ENCODE data around the gene DPPA4.

DPPA4 gene

DNA sequence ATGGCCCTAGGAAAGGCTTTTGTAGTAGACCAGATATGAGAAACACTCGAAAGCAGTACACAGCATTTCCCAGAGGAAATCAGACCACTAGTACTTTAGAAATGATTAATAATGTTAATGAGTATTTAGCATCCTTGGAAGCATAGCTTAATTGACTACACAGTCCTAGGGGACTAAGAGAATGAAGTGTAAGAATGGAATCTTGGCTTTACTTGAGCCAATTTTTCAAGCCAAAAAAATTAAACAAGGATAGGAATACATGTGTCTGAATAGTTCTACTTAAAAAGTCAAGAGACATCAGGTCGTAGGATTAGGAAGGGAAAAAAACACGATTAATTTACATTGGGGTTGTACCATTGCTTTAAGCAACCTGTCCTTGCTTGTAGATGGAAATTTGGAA lies 59.2 kb downstream of the DPPA4 start:
- DNase-seq (ENCODE audit: insufficient read length, low spot score), result no peak
- TF ChIP-seq CTCF (IDR thresholded peaks at IDR 0.05; ENCODE audit: insufficient read depth, missing control alignments), result no peak
- no peak for FAIRE-seq
